ENCODE measurements around the gene CKB. TPM values are rescaled to one million over a fixed set of nuclear protein-coding genes. Genes with fewer than 3 reads are reported as not detected.

The CKB gene
- total RNA-seq, 1 experiment from 2014 or later, result 611 TPM

GRCh38 chr14:103501041-103501870 lies 21.4 kb downstream of the CKB start:
- TF ChIP-seq CTCF (IDR thresholded peaks at IDR 0.05; ENCODE audit: insufficient read depth in 1 of 2, low read depth in 1 of 2, low read length in 1 of 2, severe bottlenecking in 1 of 2, unreplicated experiment in 1 of 2), result no peak
- Mint-ChIP-seq H3K36me3 (ENCODE audit: insufficient read depth, unreplicated experiment) (peaks cover 67% of the 10 kb centered on the region), H3K27ac (ENCODE audit: unreplicated experiment) (no peak overlapping the region), H3K9me3 (ENCODE audit: unreplicated experiment) (no peaks in the 10 kb centered on the region), H3K4me3 (ENCODE audit: unreplicated experiment) (no peak overlapping the region), H3K27me3 (ENCODE audit: insufficient read depth, unreplicated experiment) (no peaks in the 10 kb centered on the region), H3K4me1 (ENCODE audit: low read depth, unreplicated experiment) (no peaks in the 10 kb centered on the region)
- no peak for DNase-seq
- ChIA-PET CTCF (interaction anchor here (0.8 to 1.0 kb wide), 2 partner anchors 46 to 547 kb away, joined by 3 read pairs; no protein-coding TSS in a partner anchor), POLR2A (no interaction called here)
- no peaks in the 10 kb centered on the region for H3K27me3 ChIP-seq (replicated peaks; ENCODE audit: control insufficient read depth, insufficient read depth, low read length)
- no peaks in the 10 kb centered on the region for H3K9me3 ChIP-seq
- BruUV-seq (replicated peaks), result no TSS peak
- peaks cover 7% of the 10 kb centered on the region for H3K36me3 ChIP-seq (ENCODE audit: control insufficient read depth, insufficient read depth, low read length)
- intact Hi-C loops (cut with micrococcal nuclease; ENCODE audit: unreplicated experiment), result no loop called here
- H3K4me3 ChIP-seq (ENCODE audit: low read depth, low read length), result no peak overlapping the region
- no peaks in the 10 kb centered on the region for H3K4me1 ChIP-seq

GRCh38 chr14:103500148-103500990 lies 22.3 kb downstream of the CKB start:
- Histone ChIP-seq H3K4me1 (no peaks in the 10 kb centered on the region), H3K36me3 (ENCODE audit: control insufficient read depth, insufficient read depth, low read length) (peaks cover 7% of the 10 kb centered on the region), H3K9me3 (no peaks in the 10 kb centered on the region), H3K27me3 (replicated peaks; ENCODE audit: control insufficient read depth, insufficient read depth, low read length) (no peaks in the 10 kb centered on the region), H3K4me3 (ENCODE audit: low read depth, low read length) (no peak overlapping the region)
- CTCF ChIA-PET, result interaction anchor here (0.7 to 1.2 kb wide), 4 partner anchors 28 to 712 kb away, joined by 3 to 5 read pairs (median 3); partner anchors contain the start of gene TRMT61A
- no peaks in the 10 kb centered on the region for H3K4me1 Mint-ChIP-seq (ENCODE audit: low read depth, unreplicated experiment)
- peak; percentile 80 to 95 for TF ChIP-seq CTCF (IDR thresholded peaks at IDR 0.05; ENCODE audit: insufficient read depth in 1 of 2, low read depth in 1 of 2, low read length in 1 of 2, severe bottlenecking in 1 of 2, unreplicated experiment in 1 of 2)
- POLR2A ChIA-PET, result no interaction called here
- H3K27me3 Mint-ChIP-seq (ENCODE audit: insufficient read depth, unreplicated experiment), result no peaks in the 10 kb centered on the region
- intact Hi-C loops (cut with micrococcal nuclease; ENCODE audit: unreplicated experiment), result loop anchor here (1.0 kb wide), 1 partner anchor 46 kb away; no protein-coding TSS in a partner anchor
- BruUV-seq (replicated peaks), result no TSS peak
- H3K36me3 Mint-ChIP-seq (ENCODE audit: insufficient read depth, unreplicated experiment), result peaks cover 66% of the 10 kb centered on the region
- no peak overlapping the region for H3K4me3 Mint-ChIP-seq (ENCODE audit: unreplicated experiment)
- H3K27ac Mint-ChIP-seq (ENCODE audit: unreplicated experiment), result peak overlapping the region; percentile 47
- no peaks in the 10 kb centered on the region for H3K9me3 Mint-ChIP-seq (ENCODE audit: unreplicated experiment)
- DNase-seq, result peak; percentile 74 to 84

- intact Hi-C loops (cut with micrococcal nuclease; ENCODE audit: unreplicated experiment), result loop anchor here (1.0 kb wide), 1 partner anchor 47 kb away; no protein-coding TSS in a partner anchor
- Mint-ChIP-seq H3K27me3 (ENCODE audit: insufficient read depth, unreplicated experiment) (no peaks in the 10 kb centered on the region), H3K4me1 (ENCODE audit: low read depth, unreplicated experiment) (no peaks in the 10 kb centered on the region), H3K36me3 (ENCODE audit: insufficient read depth, unreplicated experiment) (peaks cover 64% of the 10 kb centered on the region), H3K4me3 (ENCODE audit: unreplicated experiment) (no peak overlapping the region), H3K27ac (ENCODE audit: unreplicated experiment) (peak overlapping the region; percentile 47), H3K9me3 (ENCODE audit: unreplicated experiment) (no peaks in the 10 kb centered on the region)
- Histone ChIP-seq H3K9me3 (no peaks in the 10 kb centered on the region), H3K27me3 (replicated peaks; ENCODE audit: control insufficient read depth, insufficient read depth, low read length) (no peaks in the 10 kb centered on the region), H3K4me1 (no peaks in the 10 kb centered on the region), H3K36me3 (ENCODE audit: control insufficient read depth, insufficient read depth, low read length) (peaks cover 6% of the 10 kb centered on the region), H3K4me3 (ENCODE audit: low read depth, low read length) (no peak overlapping the region)
- ChIA-PET POLR2A (no interaction called here), CTCF (interaction anchor here (0.7 to 1.2 kb wide), 3 partner anchors 29 to 711 kb away, joined by 3 to 5 read pairs (median 3); partner anchors contain the start of gene TRMT61A)
- BruUV-seq (replicated peaks), result no TSS peak
- TF ChIP-seq CTCF (IDR thresholded peaks at IDR 0.05; ENCODE audit: insufficient read depth in 1 of 2, low read depth in 1 of 2, low read length in 1 of 2, severe bottlenecking in 1 of 2, unreplicated experiment in 1 of 2), result no peak
- no peak for DNase-seq
These were observed 22.9 kb downstream of the CKB start for GRCh38 chr14:103499709-103500108.

Measured in Caco-2 (cell line).